PFSK-1 (cell line): Measurements from ENCODE around the gene SPRTN.

Source experiments
- FOXP2 ChIP-seq: optimal IDR thresholded peaks from 2 replicates; pipeline ENCODE3; 2011; ENCODE audit warnings: borderline replicate concordance, control low read depth, inconsistent platforms; ENCODE audit not compliant: insufficient read depth; ENCODE audit errors: extremely low read length, extremely low read depth
- POLR2AphosphoS5 ChIP-seq: IDR thresholded peaks from 2 replicates; pipeline ENCODE4 v1.6.1; 2012; ENCODE audit warnings: low read depth, mild to moderate bottlenecking, control low read depth, low read length, moderate library complexity
- REST ChIP-seq, 2 experiments: IDR thresholded peaks; 2 replicates each; pipeline versions ENCODE4 v1.6.1 to v1.8.0; 2011 to 2012; ENCODE audit warnings: low read depth in 2 of 2, low read length in 2 of 2, control low read depth in 1 of 2, inconsistent platforms in 1 of 2, mild to moderate bottlenecking in 1 of 2, moderate library complexity in 1 of 2; ENCODE audit not compliant: insufficient read depth in 1 of 2
- SIN3A ChIP-seq: IDR thresholded peaks from 2 replicates; pipeline ENCODE4 v1.6.1; 2012; ENCODE audit warnings: mild to moderate bottlenecking, low read length, moderate library complexity, borderline replicate concordance; ENCODE audit not compliant: insufficient read depth
- TAF1 ChIP-seq: IDR thresholded peaks from 2 replicates; pipeline ENCODE4 v1.6.1; 2012; ENCODE audit warnings: low read length, control low read depth, borderline replicate concordance; ENCODE audit not compliant: insufficient read depth

SPRTN gene

GRCh38 chr1:231340328-231341013, 2.4 kb downstream of the SPRTN start:
- TF ChIP-seq FOXP2 (no peak), SIN3A (no peak), TAF1 (no peak), REST (IDR thresholded peaks at IDR 0.05; ENCODE audit: insufficient read depth in 1 of 2, low read depth in 2 of 2, low read length in 2 of 2) (no peak), POLR2AphosphoS5 (no peak)

GRCh38 chr1:231347961-231348360, 9.9 kb downstream of the SPRTN start:
- TF ChIP-seq POLR2AphosphoS5 = no peak
- TF ChIP-seq TAF1 = no peak
- TF ChIP-seq FOXP2 = no peak
- no peak for TF ChIP-seq SIN3A
- TF ChIP-seq REST (IDR thresholded peaks at IDR 0.05; ENCODE audit: insufficient read depth in 1 of 2, low read depth in 2 of 2, low read length in 2 of 2) = no peak

- no peak for TF ChIP-seq TAF1
- TF ChIP-seq FOXP2 = no peak
- no peak for TF ChIP-seq SIN3A
- no peak for TF ChIP-seq POLR2AphosphoS5
- TF ChIP-seq REST (IDR thresholded peaks at IDR 0.05; ENCODE audit: insufficient read depth in 1 of 2, low read depth in 2 of 2, low read length in 2 of 2) = no peak
These were observed 10.3 kb downstream of the SPRTN start for GRCh38 chr1:231348442-231348841.

- TF ChIP-seq REST (IDR thresholded peaks at IDR 0.05; ENCODE audit: insufficient read depth in 1 of 2, low read depth in 2 of 2, low read length in 2 of 2) = no peak
- no peak for TF ChIP-seq SIN3A
- TF ChIP-seq FOXP2 = no peak
- TF ChIP-seq POLR2AphosphoS5 = no peak
- TF ChIP-seq TAF1 = no peak
These were observed 13.7 kb downstream of the SPRTN start for GRCh38 chr1:231351816-231352215.

GRCh38 chr1:231353086-231353485, 15.0 kb downstream of the SPRTN start:
- TF ChIP-seq SIN3A = no peak
- no peak for TF ChIP-seq FOXP2
- no peak for TF ChIP-seq POLR2AphosphoS5
- TF ChIP-seq REST (IDR thresholded peaks at IDR 0.05; ENCODE audit: insufficient read depth in 1 of 2, low read depth in 2 of 2, low read length in 2 of 2) = no peak
- TF ChIP-seq TAF1 = no peak
